Activated naive CD8-positive, alpha-beta T cell treated with anti-CD3 and anti-CD28 coated beads, Interleukin-2, amount 50 U/mL, for 24 hours (primary cell): ENCODE data around the gene RACGAP1.
"Not testable (repeated sequence)": the region's sequence is repeated elsewhere in the genome, so short reads cannot be mapped to it uniquely, and the experiment has no call there.

Experiments used
- ATAC-seq: fragments of 150-1000 bp; cut with Tn5 transposase; one replicate; pipeline ENCODE4 v1.10.0; 2021
- DNase-seq: peaks from one replicate; pipeline ENCODE4 v3.0.0; 2021
- H3K27ac Mint-ChIP-seq: one replicate; pipeline ENCODE4 v1.8.0; 2021; ENCODE audit warnings: mild to moderate bottlenecking, mixed read lengths
- H3K27me3 Mint-ChIP-seq: one replicate; pipeline ENCODE4 v1.8.0; 2021; ENCODE audit warnings: mixed read lengths
- H3K36me3 Mint-ChIP-seq: one replicate; pipeline ENCODE4 v1.8.0; 2021; ENCODE audit warnings: low read depth, mixed read lengths
- H3K4me1 Mint-ChIP-seq: one replicate; pipeline ENCODE4 v1.8.0; 2021; ENCODE audit warnings: mixed read lengths
- H3K4me3 Mint-ChIP-seq: one replicate; pipeline ENCODE4 v1.8.0; 2021; ENCODE audit warnings: mild to moderate bottlenecking, moderate library complexity, mixed read lengths
- H3K9me3 Mint-ChIP-seq: one replicate; pipeline ENCODE4 v1.8.0; 2021; ENCODE audit warnings: mixed read lengths

RACGAP1 gene

DNA sequence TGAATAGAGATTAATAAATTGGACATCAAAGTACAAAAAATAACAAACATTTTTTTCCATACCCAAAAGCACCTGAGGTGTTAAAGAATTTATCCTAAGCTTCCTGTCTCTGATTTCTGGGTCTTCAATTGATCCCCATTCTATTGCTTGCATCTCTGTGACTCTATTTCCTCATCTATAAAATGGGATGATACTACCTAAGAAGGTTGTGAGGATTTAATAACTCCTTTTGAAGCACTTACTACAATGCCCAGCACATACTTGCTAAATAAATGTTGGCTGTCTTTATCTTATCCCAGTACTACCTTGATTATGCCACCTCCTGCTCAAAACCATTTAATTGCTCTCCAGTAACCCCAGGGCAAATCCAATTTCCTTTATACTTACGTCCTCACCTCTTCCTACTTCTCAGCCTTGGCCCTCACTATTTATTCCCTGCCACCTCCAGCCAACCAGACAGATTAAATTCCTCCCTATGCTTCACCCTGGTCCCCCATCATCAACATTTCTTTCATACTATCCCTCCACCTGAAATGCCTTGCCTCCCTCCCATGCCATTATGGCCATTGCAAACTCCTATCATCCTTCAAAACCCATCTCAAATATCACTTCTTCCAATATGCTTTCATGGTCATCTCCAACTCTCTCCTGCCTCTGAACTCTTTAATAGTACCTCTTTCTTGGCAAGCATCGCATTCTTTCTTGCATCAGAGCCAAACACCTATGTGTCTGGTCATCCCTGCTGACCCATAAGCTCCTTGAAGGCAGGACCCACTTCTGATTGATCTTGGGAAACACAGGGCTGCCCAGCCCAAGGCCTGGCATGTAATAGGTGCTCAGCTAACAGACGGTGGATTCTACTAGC lies 24.2 kb upstream of the RACGAP1 start:
- DNase-seq: no peak
- peaks cover 46% of the 10 kb centered on the region for H3K27me3 Mint-ChIP-seq
- H3K4me3 Mint-ChIP-seq: no peak overlapping the region

DNA sequence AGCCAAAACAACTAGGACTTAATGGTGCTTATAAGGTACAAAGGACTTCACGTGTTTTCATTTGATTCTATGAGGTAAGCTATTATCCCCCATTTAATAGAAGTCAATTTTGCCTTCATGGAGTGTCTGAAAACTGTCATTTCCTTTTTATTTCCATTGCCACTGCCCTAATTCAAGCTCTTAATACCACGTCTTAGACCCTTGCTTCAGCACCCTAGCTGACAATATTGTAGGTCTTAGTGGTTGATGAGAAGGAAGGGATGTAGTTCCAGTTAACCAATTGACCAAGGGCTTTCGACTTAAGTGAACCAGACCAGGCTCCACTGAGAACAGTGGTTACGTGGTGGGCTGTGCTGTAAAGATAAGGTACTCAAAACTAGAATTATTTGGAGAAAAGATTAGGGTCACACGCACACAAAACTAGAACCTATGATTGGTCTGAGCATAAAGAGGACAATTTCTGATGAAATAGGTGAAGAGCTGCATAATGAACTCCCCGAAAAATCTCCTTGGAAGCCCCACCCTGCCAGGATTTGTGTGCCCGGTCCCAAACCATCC lies 22.5 kb upstream of the RACGAP1 start:
- H3K4me1 Mint-ChIP-seq: no peaks in the 10 kb centered on the region
- H3K4me3 Mint-ChIP-seq: no peak overlapping the region
- no peaks in the 10 kb centered on the region for H3K36me3 Mint-ChIP-seq
- ATAC-seq: no peak
- DNase-seq: no peak
- H3K27me3 Mint-ChIP-seq: peaks cover 38% of the 10 kb centered on the region
- H3K9me3 Mint-ChIP-seq: no peaks in the 10 kb centered on the region
- H3K27ac Mint-ChIP-seq: no peak overlapping the region

More for the DNA sequence above, 24.2 kb upstream of the RACGAP1 start:
- no peaks in the 10 kb centered on the region for H3K4me1 Mint-ChIP-seq
- ATAC-seq: no peak
- H3K27ac Mint-ChIP-seq: no peak overlapping the region
- H3K9me3 Mint-ChIP-seq: no peaks in the 10 kb centered on the region
- no peaks in the 10 kb centered on the region for H3K36me3 Mint-ChIP-seq

DNA sequence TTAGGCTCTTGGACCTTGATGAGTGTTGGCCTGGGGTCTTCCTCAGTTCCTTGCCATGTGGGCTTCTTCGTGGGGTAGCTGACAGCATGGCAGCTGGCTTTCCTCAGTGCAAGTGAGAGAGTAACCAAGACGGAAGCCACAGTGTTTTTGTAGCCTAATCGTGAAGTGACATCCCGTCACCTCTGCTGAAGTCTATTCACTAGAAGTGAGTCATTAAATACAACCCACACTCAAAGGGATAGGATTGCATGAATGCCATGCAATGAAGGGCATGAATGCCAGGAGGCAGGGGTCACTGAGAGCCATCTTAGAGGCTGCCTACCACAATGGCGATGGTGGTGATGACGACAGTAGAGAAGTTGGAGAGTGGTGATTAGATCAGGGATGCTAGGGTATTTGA lies 18.6 kb upstream of the RACGAP1 start:
- Mint-ChIP-seq H3K36me3 (no peaks in the 10 kb centered on the region), H3K4me3 (no peak overlapping the region), H3K27me3 (peaks cover 6% of the 10 kb centered on the region), H3K9me3 (no peaks in the 10 kb centered on the region), H3K27ac (no peak overlapping the region), H3K4me1 (peaks cover 6% of the 10 kb centered on the region)
- ATAC-seq (peak; percentile 10), DNase-seq (no peak)

DNA sequence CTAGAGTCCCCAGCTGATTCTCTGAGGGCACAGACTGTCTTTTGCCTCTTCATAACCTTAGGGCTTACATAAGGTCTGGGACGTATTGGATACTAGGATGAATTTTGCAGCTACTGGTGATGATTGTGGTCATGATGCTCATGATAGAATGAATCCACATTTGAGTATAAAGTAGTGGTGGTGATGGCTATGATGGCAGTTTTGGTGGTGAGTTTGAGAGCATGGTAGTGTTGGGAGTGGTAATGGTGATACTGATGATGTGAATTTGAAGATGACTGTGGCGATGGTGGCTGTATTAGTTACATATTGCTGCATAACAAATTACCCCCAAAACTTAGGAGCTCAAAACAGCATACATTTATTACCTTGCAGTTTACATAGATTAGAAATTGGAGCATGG lies 18.0 kb upstream of the RACGAP1 start:
- peaks cover 6% of the 10 kb centered on the region for H3K4me1 Mint-ChIP-seq
- H3K27ac Mint-ChIP-seq: no peak overlapping the region
- no peaks in the 10 kb centered on the region for H3K36me3 Mint-ChIP-seq
- DNase-seq: no peak
- H3K4me3 Mint-ChIP-seq: no peak overlapping the region
- no peak for ATAC-seq
- H3K9me3 Mint-ChIP-seq: no peaks in the 10 kb centered on the region
- H3K27me3 Mint-ChIP-seq: peaks cover under 1% of the 10 kb centered on the region

DNA sequence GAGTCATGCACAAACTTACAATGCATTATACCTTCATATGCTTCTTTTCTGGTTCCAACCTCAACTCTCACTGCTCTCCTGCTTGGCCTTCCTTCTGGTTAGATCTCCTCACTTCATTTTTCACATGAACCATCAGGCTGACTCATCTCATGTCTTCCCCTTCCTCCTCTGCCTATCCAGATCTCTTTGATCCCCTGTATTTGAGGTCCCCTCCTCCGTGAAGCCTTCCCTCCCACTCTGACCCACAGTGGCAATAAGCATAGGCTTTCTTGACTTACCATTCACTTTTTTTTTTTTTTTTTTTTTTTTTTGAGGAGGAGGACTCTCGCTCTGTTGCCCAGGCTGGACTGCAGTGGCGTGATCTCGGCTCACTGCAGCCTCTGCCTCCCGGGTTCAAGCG lies 17.4 kb upstream of the RACGAP1 start:
- Mint-ChIP-seq H3K9me3 (no peaks in the 10 kb centered on the region), H3K36me3 (no peaks in the 10 kb centered on the region), H3K27me3 (no peaks in the 10 kb centered on the region), H3K27ac (no peak overlapping the region), H3K4me3 (no peak overlapping the region), H3K4me1 (peaks cover 6% of the 10 kb centered on the region)
- DNase-seq: no peak
- ATAC-seq: peak; percentile 33

DNA sequence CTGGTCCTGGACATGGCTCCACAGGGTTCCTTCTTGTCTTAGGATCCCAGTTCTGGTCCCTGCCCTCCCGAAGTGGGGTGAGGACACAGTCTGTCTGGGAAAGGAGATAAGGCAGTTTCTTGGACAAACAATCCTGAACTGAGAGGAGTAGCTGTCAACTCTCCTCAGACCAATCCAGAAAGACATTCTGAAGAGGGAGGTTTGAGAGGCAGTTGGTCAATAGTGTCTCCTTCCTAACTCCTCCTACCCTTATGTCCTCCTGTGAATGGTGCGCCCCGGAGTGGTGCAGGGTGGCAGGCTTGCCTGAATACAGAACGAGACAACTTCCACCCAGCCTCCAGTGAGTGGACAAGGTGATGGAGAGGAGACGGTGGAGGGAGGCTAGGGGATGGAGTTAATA lies 16.7 kb upstream of the RACGAP1 start:
- Mint-ChIP-seq H3K9me3 (no peaks in the 10 kb centered on the region), H3K36me3 (no peaks in the 10 kb centered on the region), H3K4me1 (peaks cover 6% of the 10 kb centered on the region), H3K4me3 (no peak overlapping the region), H3K27me3 (no peaks in the 10 kb centered on the region), H3K27ac (no peak overlapping the region)
- DNase-seq (no peak), ATAC-seq (no peak)

DNA sequence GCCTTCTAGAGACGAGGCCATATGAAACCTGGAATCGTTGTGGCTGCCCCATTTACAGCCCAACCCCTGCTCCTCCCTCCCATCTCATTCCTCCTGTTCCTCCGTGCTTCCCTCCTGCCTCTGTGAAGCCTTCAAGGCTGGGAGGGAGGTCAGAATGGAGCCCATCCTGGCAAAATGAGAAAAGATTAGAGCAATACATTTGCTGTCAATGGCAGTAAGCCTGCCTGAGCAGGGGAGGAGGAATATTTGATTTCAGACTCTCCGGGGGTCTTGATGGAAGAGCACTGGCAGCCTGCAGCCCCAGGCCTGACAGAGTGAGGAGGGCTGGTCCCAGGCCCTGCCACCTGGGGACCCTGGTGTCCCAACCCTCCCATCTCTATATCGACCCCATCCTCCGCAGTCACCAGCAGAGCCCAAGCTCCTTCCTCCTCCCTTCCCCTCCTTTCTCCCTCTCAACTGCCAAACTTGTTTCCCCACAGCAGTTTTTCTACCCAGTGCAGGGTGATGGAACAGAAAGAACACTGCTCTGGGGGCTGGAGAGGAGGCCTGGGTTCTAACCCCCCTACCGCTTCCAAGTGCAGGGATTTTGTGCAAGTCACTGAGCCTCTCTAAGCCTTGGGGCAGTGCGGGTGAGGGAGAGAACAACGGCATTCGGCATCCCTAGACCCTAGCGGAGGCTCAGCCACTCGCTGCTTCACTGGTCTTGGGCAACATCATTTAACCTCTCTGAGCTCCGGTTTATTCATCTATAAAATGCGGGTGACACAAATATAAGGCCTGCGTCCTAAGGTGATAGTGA lies 16.0 kb upstream of the RACGAP1 start:
- ATAC-seq (no peak), DNase-seq (no peak)
- no peak overlapping the region for H3K27ac Mint-ChIP-seq
- H3K9me3 Mint-ChIP-seq: no peaks in the 10 kb centered on the region
- H3K27me3 Mint-ChIP-seq: no peaks in the 10 kb centered on the region
- no peaks in the 10 kb centered on the region for H3K36me3 Mint-ChIP-seq
- no peak overlapping the region for H3K4me3 Mint-ChIP-seq
- H3K4me1 Mint-ChIP-seq: peaks cover 6% of the 10 kb centered on the region

DNA sequence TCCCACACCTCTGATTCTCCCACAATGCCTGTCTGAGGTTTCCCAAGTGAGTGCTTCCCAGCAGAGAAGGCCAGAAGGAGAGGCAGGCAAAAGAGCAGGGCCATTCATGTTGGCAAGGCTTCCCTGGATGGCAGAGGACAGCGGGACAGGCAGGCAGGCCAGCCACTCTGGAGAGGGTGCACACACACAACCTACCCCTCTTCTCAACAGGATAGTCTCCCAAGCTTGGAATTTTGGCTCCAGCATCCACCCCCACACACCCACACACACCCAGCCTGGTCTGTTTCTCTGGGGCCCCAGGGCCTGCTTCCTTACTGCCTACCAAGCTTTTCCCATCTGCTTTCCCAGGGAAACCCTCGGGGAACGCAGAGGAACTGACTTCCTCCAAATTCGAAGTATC lies 15.4 kb upstream of the RACGAP1 start:
- no peak overlapping the region for H3K4me3 Mint-ChIP-seq
- H3K27ac Mint-ChIP-seq: no peak overlapping the region
- peaks cover 3% of the 10 kb centered on the region for H3K27me3 Mint-ChIP-seq
- DNase-seq: no peak
- H3K9me3 Mint-ChIP-seq: no peaks in the 10 kb centered on the region
- H3K4me1 Mint-ChIP-seq: peaks cover 6% of the 10 kb centered on the region
- no peak for ATAC-seq
- no peaks in the 10 kb centered on the region for H3K36me3 Mint-ChIP-seq

DNA sequence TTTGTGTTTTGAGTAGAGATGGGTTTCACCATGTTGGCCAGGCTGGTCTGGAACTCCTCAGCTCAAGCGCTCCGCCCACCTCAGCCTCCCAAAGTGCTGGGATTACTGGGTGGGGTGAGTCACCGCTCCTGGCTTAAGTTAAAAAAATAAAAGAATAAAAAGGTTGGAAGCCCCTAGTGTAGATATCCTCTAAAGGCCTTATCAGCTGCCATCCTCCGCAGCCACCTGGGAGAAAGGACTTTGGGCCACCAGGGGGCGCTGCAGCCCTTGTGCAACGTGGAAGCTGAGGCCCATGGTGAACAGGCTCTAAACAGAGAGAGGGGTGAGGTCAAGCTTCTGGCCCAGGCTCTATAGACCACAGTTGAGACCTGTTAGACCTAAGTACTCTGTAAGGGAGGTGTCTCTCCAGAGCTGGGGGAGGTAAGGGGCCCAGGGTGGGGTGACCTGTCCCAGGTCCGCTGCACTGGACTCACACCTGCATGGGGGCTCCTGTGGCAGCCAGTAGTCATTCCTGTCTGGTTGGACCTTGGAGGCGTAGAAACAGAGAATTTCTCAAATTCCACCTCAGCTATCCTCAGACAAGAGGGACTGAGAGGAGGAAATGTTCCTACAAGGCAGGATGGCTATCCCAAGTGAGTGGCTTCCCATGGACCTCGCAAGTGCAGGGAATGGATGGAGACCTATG lies 14.0 kb upstream of the RACGAP1 start:
- Mint-ChIP-seq H3K4me1 (peaks cover 6% of the 10 kb centered on the region), H3K9me3 (no peaks in the 10 kb centered on the region), H3K27ac (no peak overlapping the region), H3K27me3 (peaks cover 8% of the 10 kb centered on the region), H3K36me3 (no peaks in the 10 kb centered on the region), H3K4me3 (no peak overlapping the region)
- ATAC-seq: peak; percentile 87
- peak; percentile 95 for DNase-seq

DNA sequence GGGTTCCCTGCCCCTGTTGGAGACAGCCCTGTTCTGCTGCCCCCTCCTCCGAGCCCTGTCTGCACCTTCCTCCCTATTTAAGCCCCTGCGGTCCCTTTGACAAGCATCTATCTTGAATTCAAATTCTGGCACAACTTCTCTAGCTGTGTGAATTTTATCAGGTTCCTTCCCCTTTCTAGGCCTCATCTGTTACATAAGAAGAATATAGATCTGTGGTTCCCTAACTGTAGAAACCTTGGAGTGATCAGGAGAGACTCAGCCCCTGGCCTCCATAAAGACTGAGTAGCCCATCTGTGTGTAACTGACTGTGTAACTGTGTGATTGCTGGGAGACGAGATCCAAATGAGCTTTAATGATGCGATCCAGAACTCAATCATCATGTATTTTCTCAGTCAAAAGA lies 13.0 kb upstream of the RACGAP1 start:
- DNase-seq (no peak), ATAC-seq (no peak)
- Mint-ChIP-seq H3K4me1 (peaks cover 6% of the 10 kb centered on the region), H3K27me3 (peaks cover 8% of the 10 kb centered on the region), H3K4me3 (no peak overlapping the region), H3K27ac (no peak overlapping the region), H3K9me3 (no peaks in the 10 kb centered on the region), H3K36me3 (no peaks in the 10 kb centered on the region)

DNA sequence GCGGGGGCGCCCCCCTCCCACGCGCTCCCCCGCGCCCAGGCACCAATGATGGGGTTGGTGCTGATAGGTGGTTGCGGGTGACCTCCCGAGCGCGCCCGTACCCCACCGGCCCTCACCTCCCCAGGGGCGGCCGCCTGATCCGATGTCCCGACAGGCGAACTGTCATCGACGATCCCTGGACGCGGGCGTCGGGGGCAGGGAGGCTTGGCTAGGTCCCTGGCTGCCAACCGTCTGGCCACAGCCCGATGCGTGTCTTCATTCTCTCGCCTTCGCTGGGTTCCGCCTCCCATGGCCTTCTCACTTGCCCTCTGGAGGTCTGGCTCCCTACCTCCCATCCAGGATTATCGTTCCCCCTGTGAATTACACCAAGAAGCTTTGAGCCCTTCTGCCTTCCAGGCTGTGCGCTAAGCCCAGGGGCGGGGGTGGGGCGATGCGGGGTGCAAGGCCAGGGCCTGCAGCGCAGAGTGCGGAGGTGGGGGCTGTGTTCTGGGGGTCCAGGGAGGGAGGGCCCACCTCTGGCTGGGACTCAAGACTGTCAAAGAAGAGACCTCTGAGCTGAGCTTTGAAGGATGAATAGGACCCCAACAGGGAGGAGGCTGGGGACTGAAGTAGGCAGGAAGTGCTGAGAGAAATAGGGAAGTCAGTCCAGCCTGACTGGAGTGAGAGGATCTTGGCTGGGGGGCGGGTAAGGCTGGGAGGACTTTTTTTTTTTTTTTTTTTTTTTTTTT lies 7.7 kb upstream of the RACGAP1 start:
- DNase-seq (no peak), ATAC-seq (no peak)
- peak overlapping the region; percentile 42 for H3K4me3 Mint-ChIP-seq
- H3K9me3 Mint-ChIP-seq: no peaks in the 10 kb centered on the region
- H3K27me3 Mint-ChIP-seq: peaks cover 21% of the 10 kb centered on the region
- no peaks in the 10 kb centered on the region for H3K36me3 Mint-ChIP-seq
- no peak overlapping the region for H3K27ac Mint-ChIP-seq
- H3K4me1 Mint-ChIP-seq: peaks cover 3% of the 10 kb centered on the region

DNA sequence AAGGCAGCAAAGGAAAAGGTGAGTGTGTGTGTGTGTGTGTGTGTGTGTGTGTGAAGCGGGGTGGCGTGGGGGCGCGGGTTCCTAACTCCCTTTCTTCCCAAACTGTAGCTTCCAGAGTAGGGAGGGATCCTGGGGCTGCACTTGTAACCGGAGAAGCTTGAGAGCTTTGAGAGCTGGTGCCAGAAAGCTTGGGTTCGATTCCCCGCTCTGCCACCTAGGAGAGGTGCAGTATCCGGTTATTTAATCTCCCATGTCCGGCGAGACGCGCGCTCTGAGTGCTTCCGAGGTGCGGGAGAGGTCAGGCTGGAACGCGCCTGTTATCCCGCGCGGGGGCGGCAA lies 7.2 kb upstream of the RACGAP1 start:
- DNase-seq (no peak), ATAC-seq (no peak)
- H3K27ac Mint-ChIP-seq: no peak overlapping the region
- H3K9me3 Mint-ChIP-seq: no peaks in the 10 kb centered on the region
- peaks cover 3% of the 10 kb centered on the region for H3K4me1 Mint-ChIP-seq
- H3K27me3 Mint-ChIP-seq: peaks cover 21% of the 10 kb centered on the region
- H3K4me3 Mint-ChIP-seq: no peak overlapping the region
- no peaks in the 10 kb centered on the region for H3K36me3 Mint-ChIP-seq

DNA sequence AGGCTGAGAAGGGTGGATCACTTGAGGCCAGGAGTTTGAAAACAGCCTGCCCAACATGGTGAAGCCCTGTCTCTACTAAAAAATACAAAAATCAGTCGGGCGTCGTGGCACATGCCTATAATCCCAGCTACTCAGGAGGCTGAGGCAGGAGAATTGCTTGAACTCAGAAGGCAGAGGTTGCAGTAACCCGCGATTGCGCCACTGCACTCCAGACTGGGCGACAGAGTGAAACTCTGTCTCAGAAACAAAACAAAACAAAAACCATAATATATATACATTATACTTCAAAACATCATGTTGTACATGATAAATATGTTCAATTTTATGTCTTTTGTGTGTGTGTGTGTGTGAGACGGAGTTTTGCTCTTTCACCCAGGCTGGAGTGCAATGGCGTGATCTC lies 5.2 kb upstream of the RACGAP1 start:
- Mint-ChIP-seq H3K27me3 (peaks cover 19% of the 10 kb centered on the region), H3K4me1 (peaks cover 10% of the 10 kb centered on the region)
- DNase-seq, H3K27ac Mint-ChIP-seq, H3K4me3 Mint-ChIP-seq, ATAC-seq, H3K36me3 Mint-ChIP-seq, H3K9me3 Mint-ChIP-seq: not testable (repeated sequence)

DNA sequence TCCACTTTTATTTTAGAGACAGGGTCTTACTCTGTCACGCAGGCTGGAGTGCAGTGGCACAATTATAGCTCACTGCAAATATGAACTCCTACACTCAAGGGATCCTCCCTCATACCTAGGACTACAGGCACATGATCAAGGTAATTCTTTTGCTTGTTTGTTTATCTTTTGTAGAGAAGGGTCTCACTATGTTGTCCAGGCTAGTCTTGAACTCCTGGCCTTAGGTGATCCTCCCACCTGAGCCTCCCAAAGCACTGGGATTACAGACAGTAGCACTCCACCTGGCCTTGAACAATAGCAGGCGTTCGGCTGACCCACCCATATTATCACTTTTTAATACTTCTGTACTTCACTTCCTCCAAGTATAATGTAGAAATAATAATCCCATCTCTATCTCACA lies 1.4 kb upstream of the RACGAP1 start:
- H3K27ac Mint-ChIP-seq: no peak overlapping the region
- H3K9me3 Mint-ChIP-seq: peaks cover 6% of the 10 kb centered on the region
- no peak for DNase-seq
- peaks cover 3% of the 10 kb centered on the region for H3K27me3 Mint-ChIP-seq
- no peak overlapping the region for H3K4me3 Mint-ChIP-seq
- H3K4me1 Mint-ChIP-seq: peaks cover 25% of the 10 kb centered on the region
- H3K36me3 Mint-ChIP-seq: peaks cover 21% of the 10 kb centered on the region
- no peak for ATAC-seq
